HG03097 (cell line): ENCODE data around the gene IL17RC.
"Not testable (repeated sequence)": the region's sequence is repeated elsewhere in the genome, so short reads cannot be mapped to it uniquely, and the experiment has no call there.

Experiments
- ATAC-seq: cut with Tn5 transposase; IDR thresholded peaks from one replicate; pipeline ENCODE4 v1.9.1; 2021; ENCODE audit not compliant: unreplicated experiment, low FRiP score

Gene IL17RC

GRCh38 chr3:9891072-9891622 lies 25.8 kb upstream of the IL17RC start:
- no peak for ATAC-seq

- no peak for ATAC-seq
Observed at GRCh38 chr3:9893739-9894138, 23.2 kb upstream of the IL17RC start.

GRCh38 chr3:9895715-9896114 lies 21.2 kb upstream of the IL17RC start:
- ATAC-seq, result not testable (repeated sequence)

- not testable (repeated sequence) for ATAC-seq
Observed at GRCh38 chr3:9896755-9897407, 20.0 kb upstream of the IL17RC start.

GRCh38 chr3:9897408-9898372 lies 19.2 kb upstream of the IL17RC start:
- no peak for ATAC-seq

GRCh38 chr3:9898467-9899241 lies 18.2 kb upstream of the IL17RC start:
- ATAC-seq, result no peak

- ATAC-seq, result no peak
Observed at GRCh38 chr3:9899289-9899791, 17.6 kb upstream of the IL17RC start.

- not testable (repeated sequence) for ATAC-seq
Observed at GRCh38 chr3:9900965-9901415, 15.9 kb upstream of the IL17RC start.

- ATAC-seq, result no peak
Observed at GRCh38 chr3:9901967-9902366, 14.9 kb upstream of the IL17RC start.

GRCh38 chr3:9902372-9903237 lies 14.3 kb upstream of the IL17RC start, which contains the start of gene IL17RE:
TSS of gene IL17RE (plus strand) at chr3:9902848. CDS start at chr3:9902933, 85 bp downstream.
- no peak for ATAC-seq

GRCh38 chr3:9903238-9903624 lies 13.7 kb upstream of the IL17RC start:
- ATAC-seq, result no peak

GRCh38 chr3:9903904-9904303 lies 13.0 kb upstream of the IL17RC start:
- no peak for ATAC-seq

GRCh38 chr3:9906480-9906879 lies 10.4 kb upstream of the IL17RC start:
- ATAC-seq, result no peak

- ATAC-seq, result no peak
Observed at GRCh38 chr3:9908286-9908685, 8.6 kb upstream of the IL17RC start.

- ATAC-seq, result no peak
Observed at GRCh38 chr3:9909221-9910013, 7.5 kb upstream of the IL17RC start.

- ATAC-seq, result no peak
Observed at GRCh38 chr3:9911863-9912262, 5.0 kb upstream of the IL17RC start.

- no peak for ATAC-seq
Observed at GRCh38 chr3:9912294-9912935, 4.5 kb upstream of the IL17RC start.

GRCh38 chr3:9913601-9914000 lies 3.3 kb upstream of the IL17RC start:
- no peak for ATAC-seq
